ENCODE data around the gene LSM7.

DNA sequence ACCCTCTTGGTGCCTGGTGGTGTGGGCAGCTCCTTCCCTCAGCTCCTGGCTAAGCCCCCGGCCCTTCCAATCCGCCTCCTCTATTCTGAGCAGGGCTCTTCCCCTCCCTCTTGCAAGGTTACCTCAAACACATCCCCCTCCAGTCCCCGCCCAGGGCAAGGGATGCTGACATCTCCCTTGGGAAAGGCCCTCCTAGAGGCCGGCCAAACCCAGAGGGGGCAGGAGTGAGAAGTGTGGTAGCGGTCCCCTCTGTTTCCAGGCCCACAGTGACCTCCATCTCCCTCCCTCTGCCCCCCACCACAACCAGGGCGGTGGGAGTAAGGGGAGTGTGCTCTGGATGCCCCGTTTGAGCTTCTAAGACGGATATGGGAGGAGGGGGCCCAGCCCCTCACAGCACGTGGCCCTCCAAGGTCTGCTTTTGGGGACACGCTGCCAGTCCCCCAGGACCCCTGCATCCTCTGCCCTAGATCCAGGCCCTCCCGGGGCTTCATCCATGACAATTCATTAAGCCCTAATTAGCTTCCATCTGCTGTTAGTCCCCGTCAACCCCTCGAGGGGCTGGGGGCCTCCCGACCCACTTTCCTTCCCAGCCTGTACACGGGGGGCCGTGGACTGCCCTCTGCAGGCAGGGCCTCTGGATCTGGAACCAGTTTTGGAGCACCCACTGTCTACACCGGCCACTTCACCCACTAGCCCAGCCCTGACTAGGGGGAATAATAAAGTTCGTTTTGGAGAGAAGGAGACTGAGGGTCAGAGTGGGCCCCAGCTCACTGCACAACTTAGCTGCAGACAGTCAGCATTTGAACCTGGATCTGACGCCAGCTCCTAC is 22.7 kb downstream of the LSM7 start:
- TF ChIP-seq, protein P1, sequence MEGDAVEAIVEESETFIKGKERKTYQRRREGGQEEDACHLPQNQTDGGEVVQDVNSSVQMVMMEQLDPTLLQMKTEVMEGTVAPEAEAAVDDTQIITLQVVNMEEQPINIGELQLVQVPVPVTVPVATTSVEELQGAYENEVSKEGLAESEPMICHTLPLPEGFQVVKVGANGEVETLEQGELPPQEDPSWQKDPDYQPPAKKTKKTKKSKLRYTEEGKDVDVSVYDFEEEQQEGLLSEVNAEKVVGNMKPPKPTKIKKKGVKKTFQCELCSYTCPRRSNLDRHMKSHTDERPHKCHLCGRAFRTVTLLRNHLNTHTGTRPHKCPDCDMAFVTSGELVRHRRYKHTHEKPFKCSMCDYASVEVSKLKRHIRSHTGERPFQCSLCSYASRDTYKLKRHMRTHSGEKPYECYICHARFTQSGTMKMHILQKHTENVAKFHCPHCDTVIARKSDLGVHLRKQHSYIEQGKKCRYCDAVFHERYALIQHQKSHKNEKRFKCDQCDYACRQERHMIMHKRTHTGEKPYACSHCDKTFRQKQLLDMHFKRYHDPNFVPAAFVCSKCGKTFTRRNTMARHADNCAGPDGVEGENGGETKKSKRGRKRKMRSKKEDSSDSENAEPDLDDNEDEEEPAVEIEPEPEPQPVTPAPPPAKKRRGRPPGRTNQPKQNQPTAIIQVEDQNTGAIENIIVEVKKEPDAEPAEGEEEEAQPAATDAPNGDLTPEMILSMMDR (conservative IDR thresholded peaks at IDR 0.05; ENCODE audit: low read depth, low read length) = no peak
- no peak for TF ChIP-seq EZH2 (IDR thresholded peaks at IDR 0.05; ENCODE audit: borderline replicate concordance, low read depth, low read length, poor library complexity, severe bottlenecking)
